SU-DHL-6 (cell line): Measurements from ENCODE around the gene DNALI1.

Experiments
- H2AFZ ChIP-seq: fragments of 200-600 bp; sonication (generic); 2 replicates; pipeline ENCODE4 v1.6.1; 2014; ENCODE audit warnings: low read depth, mild to moderate bottlenecking, moderate library complexity, mixed read lengths, antibody characterized with exemption, low read length; ENCODE audit not compliant: severe bottlenecking
- H3F3A ChIP-seq: fragments of 200-600 bp; shearing (Covaris generic); 2 replicates; pipeline ENCODE4 v1.6.0; 2016; ENCODE audit warnings: antibody characterized with exemption, mild to moderate bottlenecking; ENCODE audit not compliant: insufficient read depth
- H3K27ac ChIP-seq: fragments of 200-600 bp; sonication (generic); 2 replicates; pipeline ENCODE4 v1.5.1; 2016; ENCODE audit warnings: low read depth, mild to moderate bottlenecking, low read length, moderate library complexity, mixed read lengths
- H3K27me3 ChIP-seq: fragments of 200-600 bp; sonication (generic), shearing (Covaris generic); 2 replicates; pipeline ENCODE4 v1.6.0; 2014; ENCODE audit warnings: mild to moderate bottlenecking, low read length
- H3K36me3 ChIP-seq: fragments of 200-600 bp; sonication (generic); 2 replicates; pipeline ENCODE4 v1.6.1; 2014; ENCODE audit warnings: mild to moderate bottlenecking, low read length, mixed read lengths
- H3K4me2 ChIP-seq: fragments of 300-600, 200-600 bp; shearing (Covaris generic), sonication (generic); 2 replicates; pipeline ENCODE4 v1.6.0; 2014; ENCODE audit warnings: low read length, low read depth, mild to moderate bottlenecking; ENCODE audit not compliant: poor library complexity, severe bottlenecking
- H3K4me3 ChIP-seq: fragments of 200-600 bp; sonication (generic); 2 replicates; pipeline ENCODE4 v1.5.1; 2014; ENCODE audit warnings: antibody characterized with exemption, low read length, mild to moderate bottlenecking, mixed read lengths; ENCODE audit not compliant: insufficient read depth, poor library complexity, severe bottlenecking
- H3K79me2 ChIP-seq: fragments of 200-600 bp; sonication (generic); 2 replicates; pipeline ENCODE4 v1.6.1; 2014; ENCODE audit warnings: mild to moderate bottlenecking, low read length, moderate library complexity; ENCODE audit not compliant: insufficient read depth
- H3K9ac ChIP-seq: fragments of 200-600 bp; sonication (generic); 2 replicates; pipeline ENCODE4 v1.7.0; 2014; ENCODE audit warnings: mild to moderate bottlenecking, low read length
- H3K9me2 ChIP-seq: fragments of 200-600 bp; sonication (generic); replicated peaks from 2 replicates; pipeline ENCODE4 v1.6.1; 2014; ENCODE audit warnings: low read length; ENCODE audit not compliant: insufficient read depth
- H3K9me3 ChIP-seq: fragments of 200-600 bp; sonication (generic); 2 replicates; pipeline ENCODE4 v1.6.1; 2014; ENCODE audit warnings: low read length, mixed read lengths; ENCODE audit not compliant: insufficient read depth
- H4K20me1 ChIP-seq: fragments of 200-600 bp; sonication (generic); 2 replicates; pipeline ENCODE4 v1.6.1; 2014; ENCODE audit warnings: low read depth, mild to moderate bottlenecking, antibody characterized with exemption, low read length, moderate library complexity, mixed read lengths
- EZH2phosphoT487 ChIP-seq: fragments of 200-600 bp; sonication (generic), shearing (Covaris generic); conservative IDR thresholded peaks from 2 replicates; pipeline ENCODE4 v1.6.1; 2018; ENCODE audit warnings: mild to moderate bottlenecking, antibody characterized with exemption, low read length, moderate library complexity, mixed read lengths
- TF ChIP-seq, protein P1 (sequence below): fragments of 200-600 bp; sonication (generic); IDR thresholded peaks from one replicate; pipeline ENCODE4 v1.5.1; 2017; ENCODE audit warnings: antibody characterized with exemption, mild to moderate bottlenecking, low read length, moderate library complexity; ENCODE audit not compliant: insufficient read depth, poor library complexity, severe bottlenecking

Gene DNALI1

DNA sequence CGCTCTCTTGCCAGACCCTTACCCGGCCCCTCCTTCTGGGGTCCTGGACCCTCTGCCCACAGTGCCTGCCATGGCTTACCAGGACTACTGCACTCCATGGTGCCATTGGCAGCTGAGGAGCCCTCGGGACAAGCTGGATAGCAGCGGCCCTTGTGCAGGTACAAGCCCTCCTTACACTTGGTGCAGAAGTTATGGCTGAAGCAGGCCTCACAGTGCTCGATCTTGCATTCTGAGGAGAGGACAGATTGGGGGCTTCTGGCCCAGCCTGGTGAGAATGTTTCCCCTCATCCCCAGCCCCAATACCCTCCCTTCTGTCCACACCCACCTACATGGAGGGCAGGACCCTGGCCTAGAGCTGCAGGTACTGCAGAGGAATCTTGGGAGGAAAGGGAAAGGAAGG is 57.4 kb downstream of the DNALI1 start:
- H3K36me3 ChIP-seq, result no peaks in the 10 kb centered on the region
- H3K4me3 ChIP-seq, result no peak overlapping the region
- H3K4me2 ChIP-seq, result no peak overlapping the region
- H3K27ac ChIP-seq, result no peak overlapping the region
- no peak overlapping the region for H3K9ac ChIP-seq
- no peaks in the 10 kb centered on the region for H3K9me3 ChIP-seq
- H2AFZ ChIP-seq, result no peak overlapping the region
- H3F3A ChIP-seq, result no peaks in the 10 kb centered on the region
- TF ChIP-seq EZH2phosphoT487, result no peak
- TF ChIP-seq, protein P1, sequence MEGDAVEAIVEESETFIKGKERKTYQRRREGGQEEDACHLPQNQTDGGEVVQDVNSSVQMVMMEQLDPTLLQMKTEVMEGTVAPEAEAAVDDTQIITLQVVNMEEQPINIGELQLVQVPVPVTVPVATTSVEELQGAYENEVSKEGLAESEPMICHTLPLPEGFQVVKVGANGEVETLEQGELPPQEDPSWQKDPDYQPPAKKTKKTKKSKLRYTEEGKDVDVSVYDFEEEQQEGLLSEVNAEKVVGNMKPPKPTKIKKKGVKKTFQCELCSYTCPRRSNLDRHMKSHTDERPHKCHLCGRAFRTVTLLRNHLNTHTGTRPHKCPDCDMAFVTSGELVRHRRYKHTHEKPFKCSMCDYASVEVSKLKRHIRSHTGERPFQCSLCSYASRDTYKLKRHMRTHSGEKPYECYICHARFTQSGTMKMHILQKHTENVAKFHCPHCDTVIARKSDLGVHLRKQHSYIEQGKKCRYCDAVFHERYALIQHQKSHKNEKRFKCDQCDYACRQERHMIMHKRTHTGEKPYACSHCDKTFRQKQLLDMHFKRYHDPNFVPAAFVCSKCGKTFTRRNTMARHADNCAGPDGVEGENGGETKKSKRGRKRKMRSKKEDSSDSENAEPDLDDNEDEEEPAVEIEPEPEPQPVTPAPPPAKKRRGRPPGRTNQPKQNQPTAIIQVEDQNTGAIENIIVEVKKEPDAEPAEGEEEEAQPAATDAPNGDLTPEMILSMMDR, result no peak
- no peaks in the 10 kb centered on the region for H3K9me2 ChIP-seq
- no peaks in the 10 kb centered on the region for H3K27me3 ChIP-seq
- H3K79me2 ChIP-seq, result no peaks in the 10 kb centered on the region
- no peaks in the 10 kb centered on the region for H4K20me1 ChIP-seq

DNA sequence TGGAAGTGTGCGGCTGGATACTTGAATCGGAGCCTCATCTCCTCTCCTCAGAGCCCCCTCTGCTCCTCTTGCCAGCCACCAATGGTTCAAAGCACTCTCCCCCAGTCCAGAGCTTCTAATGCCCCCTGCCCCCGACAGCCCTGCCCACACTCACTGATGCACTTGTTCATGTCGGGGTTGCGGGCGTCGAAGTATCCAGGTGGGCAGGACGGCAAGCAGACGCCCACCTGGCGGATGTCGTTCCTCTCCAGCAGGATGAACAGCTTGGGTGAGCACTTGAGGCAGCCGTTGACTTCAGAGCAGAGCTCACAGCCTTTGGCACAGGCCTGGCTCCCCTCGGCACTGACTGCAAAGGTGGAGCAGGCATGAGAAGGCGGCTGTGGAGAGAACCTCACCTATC is 59.6 kb downstream of the DNALI1 start:
- no peak overlapping the region for H3K4me3 ChIP-seq
- no peaks in the 10 kb centered on the region for H3K79me2 ChIP-seq
- H3K27me3 ChIP-seq, result no peaks in the 10 kb centered on the region
- TF ChIP-seq, protein P1, result no peak
- TF ChIP-seq EZH2phosphoT487, result no peak
- no peaks in the 10 kb centered on the region for H3K9me3 ChIP-seq
- no peaks in the 10 kb centered on the region for H4K20me1 ChIP-seq
- no peak overlapping the region for H3K27ac ChIP-seq
- H3K4me2 ChIP-seq, result no peak overlapping the region
- no peaks in the 10 kb centered on the region for H3F3A ChIP-seq
- H3K9ac ChIP-seq, result no peak overlapping the region
- no peaks in the 10 kb centered on the region for H3K9me2 ChIP-seq
- no peaks in the 10 kb centered on the region for H3K36me3 ChIP-seq
- no peak overlapping the region for H2AFZ ChIP-seq
